ENCODE measurements around the gene UVRAG.
"Not testable (repeated sequence)": the region's sequence is repeated elsewhere in the genome, so short reads cannot be mapped to it uniquely, and the experiment has no call there.

Gene UVRAG

GRCh38 chr11:75959540-75959939 is 144.5 kb downstream of the UVRAG start:
- in situ Hi-C loops (cut with HindIII; ENCODE audit: low pct_unique_long_range_greater_than_20kb, low sequenced_read_pairs), result no loop called here
- TF ChIP-seq JUND (IDR thresholded peaks at IDR 0.05; ENCODE audit: low read depth), result no peak
- no peak for DNase-seq (ENCODE audit: low read depth in 1 of 2, low spot score in 1 of 2)

GRCh38 chr11:75964071-75964470 is 149.1 kb downstream of the UVRAG start:
- TF ChIP-seq JUND (IDR thresholded peaks at IDR 0.05; ENCODE audit: low read depth), result no peak
- no peak for DNase-seq (ENCODE audit: low read depth in 1 of 2, low spot score in 1 of 2)
- in situ Hi-C loops (cut with HindIII; ENCODE audit: low pct_unique_long_range_greater_than_20kb, low sequenced_read_pairs), result no loop called here

- in situ Hi-C loops (cut with HindIII; ENCODE audit: low pct_unique_long_range_greater_than_20kb, low sequenced_read_pairs), result no loop called here
- TF ChIP-seq JUND (IDR thresholded peaks at IDR 0.05; ENCODE audit: low read depth), result 0 out of 2 replicates have a peak, but pooled peaks have one; percentile 15
- DNase-seq (ENCODE audit: low read depth in 1 of 2, low spot score in 1 of 2), result no peak
Observed at GRCh38 chr11:75966537-75967287, 151.7 kb downstream of the UVRAG start.

DNA sequence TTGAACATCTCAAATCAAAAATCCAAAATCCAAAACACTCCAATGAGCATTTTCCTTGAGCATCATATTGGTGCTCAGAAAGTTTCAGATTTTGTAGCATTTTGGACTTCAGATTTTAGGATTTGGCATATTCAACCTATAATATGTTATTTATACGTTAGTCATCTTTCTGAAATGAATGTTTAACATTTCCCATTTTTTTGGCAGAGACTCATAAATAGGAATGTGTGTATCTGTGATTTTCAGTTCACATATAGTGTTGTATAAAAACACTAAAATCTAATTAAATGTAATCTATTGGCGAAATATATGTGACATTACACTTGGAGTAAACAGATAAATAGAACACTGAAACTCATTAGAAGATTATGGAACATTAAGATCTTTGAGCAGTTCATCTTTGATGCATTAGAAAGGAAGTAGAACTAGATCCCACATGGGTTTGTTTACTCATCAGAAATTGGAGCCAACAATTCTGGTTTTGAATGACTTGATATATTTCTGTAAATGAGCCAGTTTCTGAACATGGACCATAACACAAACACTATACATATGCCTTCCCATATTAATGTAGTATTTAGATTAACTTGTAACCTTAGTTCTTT is 153.1 kb downstream of the UVRAG start:
- in situ Hi-C loops (cut with HindIII; ENCODE audit: low pct_unique_long_range_greater_than_20kb, low sequenced_read_pairs), result no loop called here
- DNase-seq (ENCODE audit: low read depth in 1 of 2, low spot score in 1 of 2), result no peak

DNA sequence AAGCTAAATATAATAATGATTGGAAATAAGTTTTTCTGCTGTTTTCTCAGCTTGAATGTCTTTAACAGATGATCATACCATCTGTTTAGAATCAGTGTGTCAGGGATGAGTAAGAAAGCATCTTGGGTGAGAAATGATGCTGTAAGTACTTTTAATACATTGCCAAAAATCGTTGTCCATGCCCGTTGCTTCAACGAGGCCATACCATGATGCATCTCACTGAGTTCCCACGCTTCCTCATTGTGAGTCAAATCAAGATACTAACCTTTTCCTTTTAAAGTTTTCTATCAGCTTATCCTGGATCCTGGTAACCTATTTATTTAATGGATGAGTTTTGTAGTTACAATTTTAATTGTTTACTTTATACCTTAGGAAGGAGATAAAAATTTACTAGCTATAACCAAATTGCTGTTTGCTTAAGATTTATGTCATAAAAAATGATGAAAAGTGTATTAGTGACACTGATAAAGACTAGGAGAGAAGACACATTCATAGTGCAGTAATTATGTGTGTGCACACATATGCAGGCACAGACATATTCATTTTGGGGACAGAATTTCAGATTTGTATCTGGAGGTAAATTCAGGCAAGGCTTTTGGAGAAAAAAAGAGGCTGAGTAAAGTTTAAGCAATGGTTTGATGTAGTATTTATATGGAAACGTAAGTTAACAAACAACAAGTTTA is 154.8 kb downstream of the UVRAG start:
- in situ Hi-C loops (cut with HindIII; ENCODE audit: low pct_unique_long_range_greater_than_20kb, low sequenced_read_pairs), result no loop called here
- no peak; the same call in 1 of the 2 replicates for TF ChIP-seq JUND (IDR thresholded peaks at IDR 0.05; ENCODE audit: low read depth)
- DNase-seq (ENCODE audit: low read depth in 1 of 2, low spot score in 1 of 2), result no peak

More for the DNA sequence above, 153.1 kb downstream of the UVRAG start:
- TF ChIP-seq JUND (IDR thresholded peaks at IDR 0.05; ENCODE audit: low read depth), result no peak

DNA sequence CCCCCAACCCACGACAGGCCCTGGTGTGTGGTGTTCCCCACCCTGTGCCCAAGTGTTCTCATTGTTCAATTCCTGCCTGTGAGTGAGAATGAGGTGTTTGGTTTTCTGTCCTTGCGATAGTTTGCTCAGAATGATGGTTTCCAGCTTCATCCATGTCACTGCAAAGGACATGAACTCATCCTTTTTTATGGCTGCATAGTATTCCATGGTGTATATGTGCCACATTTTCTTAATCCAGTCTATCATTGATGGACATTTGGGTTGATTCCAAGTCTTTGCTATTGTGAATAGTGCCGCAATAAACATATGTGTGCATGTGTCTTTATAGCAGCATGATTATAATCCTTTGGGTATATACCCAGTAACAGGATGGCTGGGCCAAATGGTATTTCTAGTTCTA is 158.7 kb downstream of the UVRAG start:
- in situ Hi-C loops (cut with HindIII; ENCODE audit: low pct_unique_long_range_greater_than_20kb, low sequenced_read_pairs), result not testable (repeated sequence)

GRCh38 chr11:75979075-75979474 is 164.1 kb downstream of the UVRAG start:
- in situ Hi-C loops (cut with HindIII; ENCODE audit: low pct_unique_long_range_greater_than_20kb, low sequenced_read_pairs), result not testable (repeated sequence)

More for the DNA sequence above, 158.7 kb downstream of the UVRAG start:
- not testable (repeated sequence) for DNase-seq (ENCODE audit: low read depth in 1 of 2, low spot score in 1 of 2)

DNA sequence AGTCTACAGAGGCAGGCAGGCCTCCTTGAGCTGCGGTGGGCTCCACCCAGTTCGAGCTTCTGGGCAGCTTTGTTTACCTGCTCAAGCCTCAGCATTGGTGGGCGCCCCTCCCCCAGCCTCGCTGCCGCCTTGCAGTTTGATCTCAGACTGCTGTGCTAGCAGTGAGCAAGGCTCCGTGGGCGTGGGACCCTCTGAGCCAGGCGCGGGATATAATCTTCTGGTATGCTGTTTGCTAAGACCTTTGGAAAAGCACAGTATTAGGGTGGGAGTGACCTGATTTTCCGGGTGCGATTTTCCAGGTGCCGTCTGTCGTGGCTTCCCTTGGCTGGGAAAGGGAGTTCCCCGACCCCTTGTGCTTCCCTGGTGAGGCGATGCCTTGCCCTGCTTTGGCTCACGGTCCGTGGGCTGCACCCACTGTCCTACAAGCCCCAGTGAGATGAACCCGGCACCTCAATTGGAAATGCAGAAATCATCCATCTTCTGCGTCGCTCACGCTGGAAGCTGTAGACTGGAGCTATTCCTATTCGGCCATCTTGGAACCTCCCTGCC is 164.5 kb downstream of the UVRAG start:
- DNase-seq (ENCODE audit: low read depth in 1 of 2, low spot score in 1 of 2); in situ Hi-C loops (cut with HindIII; ENCODE audit: low pct_unique_long_range_greater_than_20kb, low sequenced_read_pairs): not testable (repeated sequence)

More at GRCh38 chr11:75979075-75979474, 164.1 kb downstream of the UVRAG start:
- not testable (repeated sequence) for DNase-seq (ENCODE audit: low read depth in 1 of 2, low spot score in 1 of 2)

GRCh38 chr11:75980031-75980430 is 165.0 kb downstream of the UVRAG start:
- TF ChIP-seq JUND (IDR thresholded peaks at IDR 0.05; ENCODE audit: low read depth), result no peak
- DNase-seq (ENCODE audit: low read depth in 1 of 2, low spot score in 1 of 2), result no peak
- in situ Hi-C loops (cut with HindIII; ENCODE audit: low pct_unique_long_range_greater_than_20kb, low sequenced_read_pairs), result no loop called here

DNA sequence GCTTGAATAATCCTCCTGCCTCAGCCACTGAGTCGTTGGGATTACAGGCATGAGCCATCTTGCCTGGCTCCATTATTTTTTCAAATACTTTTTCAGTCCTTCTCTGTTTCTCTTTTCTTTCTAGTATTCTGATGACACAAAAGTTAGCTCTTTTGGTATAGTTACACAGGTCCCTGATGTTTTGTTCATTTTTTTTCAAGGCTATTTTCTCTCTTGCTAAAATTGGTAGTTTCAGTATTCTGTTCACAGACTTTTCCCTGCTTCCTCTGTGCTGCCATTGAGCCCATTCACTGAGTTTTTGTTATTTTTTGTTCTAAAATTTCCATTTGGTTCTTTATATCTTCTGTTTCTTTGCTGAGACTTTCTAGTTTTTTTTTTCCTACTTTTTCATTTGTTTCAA is 166.5 kb downstream of the UVRAG start:
- in situ Hi-C loops (cut with HindIII; ENCODE audit: low pct_unique_long_range_greater_than_20kb, low sequenced_read_pairs), result no loop called here
- no peak for TF ChIP-seq JUND (IDR thresholded peaks at IDR 0.05; ENCODE audit: low read depth)
- no peak for DNase-seq (ENCODE audit: low read depth in 1 of 2, low spot score in 1 of 2)

DNA sequence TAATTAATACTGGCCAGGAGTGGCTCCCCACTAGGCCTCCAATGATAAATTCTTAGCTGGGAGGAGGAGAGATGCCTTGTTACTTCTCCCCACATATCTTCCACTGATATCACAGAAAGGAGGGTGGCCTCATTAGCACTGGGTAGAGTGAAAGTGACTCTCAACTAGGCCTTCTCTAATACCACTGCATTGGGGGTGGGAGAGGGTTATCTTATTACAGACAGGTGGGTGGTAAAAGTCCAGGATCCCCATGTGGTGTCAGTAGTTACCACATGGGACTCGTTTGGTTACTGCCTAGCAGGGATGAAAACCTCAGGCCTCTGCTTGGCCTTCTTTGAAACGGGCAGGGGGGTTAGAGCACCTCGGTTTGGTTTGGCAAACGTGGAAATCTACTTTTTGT is 167.3 kb downstream of the UVRAG start:
- DNase-seq (ENCODE audit: low read depth in 1 of 2, low spot score in 1 of 2), result no peak
- no peak for TF ChIP-seq JUND (IDR thresholded peaks at IDR 0.05; ENCODE audit: low read depth)
- in situ Hi-C loops (cut with HindIII; ENCODE audit: low pct_unique_long_range_greater_than_20kb, low sequenced_read_pairs), result no loop called here

GRCh38 chr11:75986966-75987365 is 172.0 kb downstream of the UVRAG start:
- in situ Hi-C loops (cut with HindIII; ENCODE audit: low pct_unique_long_range_greater_than_20kb, low sequenced_read_pairs), result no loop called here
- DNase-seq (ENCODE audit: low read depth in 1 of 2, low spot score in 1 of 2), result no peak
- TF ChIP-seq JUND (IDR thresholded peaks at IDR 0.05; ENCODE audit: low read depth), result no peak

DNA sequence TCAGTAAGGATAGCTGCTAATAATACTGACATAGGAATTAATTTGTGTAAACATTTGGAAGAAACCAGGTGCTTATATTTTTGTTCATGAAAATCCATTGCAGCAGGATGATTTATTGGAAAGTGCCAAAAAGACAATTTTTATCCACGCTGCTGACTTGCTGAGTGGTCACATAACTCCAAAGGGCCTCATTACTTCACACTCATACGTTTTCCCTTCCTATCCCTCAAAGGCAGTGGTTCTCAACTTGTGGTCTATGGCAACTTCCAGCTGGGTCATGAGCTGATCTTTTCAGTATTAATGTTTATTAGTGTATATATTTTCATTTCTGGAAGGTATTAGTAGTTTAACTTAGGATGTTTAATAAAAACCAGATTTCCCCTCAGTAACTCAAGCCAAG is 178.1 kb downstream of the UVRAG start:
- DNase-seq (ENCODE audit: low read depth in 1 of 2, low spot score in 1 of 2), result no peak
- TF ChIP-seq JUND (IDR thresholded peaks at IDR 0.05; ENCODE audit: low read depth), result no peak
- in situ Hi-C loops (cut with HindIII; ENCODE audit: low pct_unique_long_range_greater_than_20kb, low sequenced_read_pairs), result no loop called here
